Mucosa of descending colon (tissue), 3 donors: ENCODE data around the gene ACOXL. TPM values are rescaled to one million over a fixed set of nuclear protein-coding genes. Genes with fewer than 3 reads are reported as not detected.

ENCODE experiments used
- ATAC-seq: fragments of 200-7000 bp; cut with Tn5 transposase; one replicate; pipeline ENCODE4 v1.9.1; 2020; ENCODE audit warnings: mild to moderate bottlenecking, moderate library complexity
- DNase-seq, 3 donors: peaks; one replicate each; pipeline ENCODE4 v3.0.0-alpha.2; 2020
- H3K36me3 ChIP-seq: fragments of 200-600 bp; one replicate; pipeline ENCODE4 v1.8.0; 2021; ENCODE audit warnings: low read depth, mild to moderate bottlenecking
- H3K4me1 ChIP-seq: fragments of 200-600 bp; one replicate; pipeline ENCODE4 v1.8.0; 2021; ENCODE audit warnings: low read depth, mild to moderate bottlenecking
- H3K4me3 ChIP-seq: fragments of 200-600 bp; one replicate; pipeline ENCODE4 v1.8.0; 2021; ENCODE audit warnings: mild to moderate bottlenecking
- H3K9me3 ChIP-seq: fragments of 200-600 bp; one replicate; pipeline ENCODE4 v1.8.0; 2021; ENCODE audit warnings: mild to moderate bottlenecking
- CTCF ChIP-seq: fragments of 200-600 bp; IDR thresholded peaks from one replicate; pipeline ENCODE4 v1.8.0; 2022; ENCODE audit warnings: antibody characterized with exemption, mild to moderate bottlenecking
- intact Hi-C, 2 donors: fragments of 100-400 bp; cut with DNase I in 1 of 2; cut with micrococcal nuclease in 1 of 2; formaldehyde crosslinking; loops; one replicate each; pipeline versions ENCODE4 v1.11.0 to v1.11.1; 2022; cut with DNase I, micrococcal nuclease
- total RNA-seq, 3 donors: library from RNA; stranded (reverse); fragmentation: NEBNext Ultra II Directional in 2 of 3; extraction: Animal tissue kit (Norgen Biotek cat#: 25700) in 2 of 3; gene quantifications; one replicate each; pipeline versions ENCODE4 v1.2.1 to v1.2.4, GENCODE V29; 2021 to 2023
- donor health status: DM: no; HTN: no; CAD: no; lungs with moderate emphysema.
- donor health status: DM: no; HTN: no; CAD: no.
- donor health status: DM: no; HTN: yes; CAD: no.

ACOXL gene
- total RNA-seq, 3 donors from 2014 or later = 0.51 to 1.2 (median 0.87) TPM

- Histone ChIP-seq H3K4me1 (peaks cover 6% of the 10 kb centered on the region), H3K36me3 (no peaks in the 10 kb centered on the region), H3K9me3 (no peaks in the 10 kb centered on the region), H3K4me3 (no peak overlapping the region)
- intact Hi-C loops = no loop called here
- no peak for DNase-seq
- no peak for TF ChIP-seq CTCF
- ATAC-seq = no peak
These were observed 5.4 kb downstream of the ACOXL start for GRCh38 chr2:110737783-110738182.

- intact Hi-C loops = no loop called here
- TF ChIP-seq CTCF = no peak
These were observed 8.5 kb downstream of the ACOXL start for GRCh38 chr2:110740747-110741349.

GRCh38 chr2:110741491-110741980 is 9.2 kb downstream of the ACOXL start:
- H3K36me3 ChIP-seq = no peaks in the 10 kb centered on the region
- no peaks in the 10 kb centered on the region for H3K9me3 ChIP-seq
- no peak for TF ChIP-seq CTCF
- ATAC-seq (no peak), DNase-seq (no peak)
- no peak overlapping the region for H3K4me3 ChIP-seq
- intact Hi-C loops = no loop called here
- no peaks in the 10 kb centered on the region for H3K4me1 ChIP-seq

More at GRCh38 chr2:110740747-110741349, 8.5 kb downstream of the ACOXL start:
- Histone ChIP-seq H3K4me1 (no peaks in the 10 kb centered on the region), H3K4me3 (no peak overlapping the region), H3K36me3 (no peaks in the 10 kb centered on the region), H3K9me3 (no peaks in the 10 kb centered on the region)
- no peak for DNase-seq
- no peak for ATAC-seq

- no peaks in the 10 kb centered on the region for H3K9me3 ChIP-seq
- no peak for TF ChIP-seq CTCF
- H3K4me1 ChIP-seq = no peaks in the 10 kb centered on the region
- no peak for ATAC-seq
- intact Hi-C loops = no loop called here
- no peaks in the 10 kb centered on the region for H3K36me3 ChIP-seq
- no peak overlapping the region for H3K4me3 ChIP-seq
- DNase-seq = no peak
These were observed 10.0 kb downstream of the ACOXL start for GRCh38 chr2:110742412-110742811.

- H3K9me3 ChIP-seq = no peaks in the 10 kb centered on the region
- intact Hi-C loops = no loop called here
- no peak for DNase-seq
These were observed 11.2 kb downstream of the ACOXL start for GRCh38 chr2:110743600-110743999.

More at GRCh38 chr2:110743600-110743999, 11.2 kb downstream of the ACOXL start:
- Histone ChIP-seq H3K4me1 (peaks cover under 1% of the 10 kb centered on the region), H3K36me3 (no peaks in the 10 kb centered on the region), H3K4me3 (no peak overlapping the region)
- no peak for ATAC-seq
- no peak for TF ChIP-seq CTCF
